ENCODE results near the gene ZNF841. TPM values are rescaled to one million over a fixed set of nuclear protein-coding genes. Genes with fewer than 3 reads are reported as not detected.

The ZNF841 gene
- total RNA-seq, 2 experiments from 2014 or later, result 20.0 TPM

GRCh38 chr19:52022193-52022592 lies 73.4 kb downstream of the ZNF841 start:
- POLR2A ChIA-PET, result interaction anchor here (0.6 to 1.5 kb wide), 3 partner anchors 9 to 1055 kb away, joined by 3 to 5 read pairs (median 3); partner anchors contain the start of gene ZNF615
- peaks cover 81% of the 10 kb centered on the region for H3K36me3 ChIP-seq (ENCODE audit: insufficient read depth, low read length)

GRCh38 chr19:52020506-52020905 lies 75.1 kb downstream of the ZNF841 start:
- DNase-seq (no peak), ATAC-seq (ENCODE audit: poor library complexity) (no peak)
- ChIA-PET POLR2A (interaction anchor here (1.4 to 1.5 kb wide), 2 partner anchors 12 to 28 kb away, joined by 5 to 8 read pairs; partner anchors contain the start of genes ZNF432 and ZNF615), CTCF (interaction anchor here (1.5 kb wide), 1 partner anchor 12 kb away, joined by 7 read pairs; the partner anchor contains the start of gene ZNF615)
- H3K4me3 Mint-ChIP-seq, result no peak overlapping the region
- H3K36me3 Mint-ChIP-seq (ENCODE audit: low read depth), result peaks cover 99% of the 10 kb centered on the region
- Histone ChIP-seq H3K4me1 (ENCODE audit: insufficient read depth, low read length) (no peaks in the 10 kb centered on the region), H3K27me3 (ENCODE audit: control insufficient read depth in 1 of 2, insufficient read depth in 2 of 2, low read length in 2 of 2) (no peaks in the 10 kb centered on the region), H3K4me3 (ENCODE audit: low read length) (no peak overlapping the region), H3K27ac (ENCODE audit: low read depth in 1 of 2, low read length in 2 of 2) (no peak overlapping the region), H3K9me3 (ENCODE audit: control insufficient read depth in 1 of 2, insufficient read depth in 1 of 2, low read length in 2 of 2) (peaks cover 46 to 95% of the 10 kb centered on the region in 2 experiments), H3K36me3 (ENCODE audit: insufficient read depth, low read length) (peaks cover 88% of the 10 kb centered on the region)
- no peaks in the 10 kb centered on the region for H3K27me3 Mint-ChIP-seq
- H3K4me1 Mint-ChIP-seq (ENCODE audit: low read depth), result peaks cover 6% of the 10 kb centered on the region
- H3K27ac Mint-ChIP-seq, result no peak overlapping the region
- H3K9me3 Mint-ChIP-seq, result peaks cover 25% of the 10 kb centered on the region
- intact Hi-C loops (cut with DNase I, micrococcal nuclease), result no loop called here
- no peak for TF ChIP-seq CTCF (IDR thresholded peaks at IDR 0.05)

More at GRCh38 chr19:52022193-52022592, 73.4 kb downstream of the ZNF841 start:
- H3K4me1 Mint-ChIP-seq (ENCODE audit: low read depth), result peaks cover 22% of the 10 kb centered on the region
- ATAC-seq (ENCODE audit: poor library complexity), result no peak
- Histone ChIP-seq H3K4me1 (ENCODE audit: insufficient read depth, low read length) (peaks cover 4% of the 10 kb centered on the region), H3K9me3 (ENCODE audit: control insufficient read depth in 1 of 2, insufficient read depth in 1 of 2, low read length in 2 of 2) (peaks cover 44 to 88% of the 10 kb centered on the region in 2 experiments), H3K27me3 (ENCODE audit: control insufficient read depth in 1 of 2, insufficient read depth in 2 of 2, low read length in 2 of 2) (no peaks in the 10 kb centered on the region), H3K4me3 (ENCODE audit: low read length) (no peak overlapping the region), H3K27ac (ENCODE audit: low read depth in 1 of 2, low read length in 2 of 2) (no peak overlapping the region)
- TF ChIP-seq CTCF (IDR thresholded peaks at IDR 0.05), result no peak
- no peaks in the 10 kb centered on the region for H3K27me3 Mint-ChIP-seq
- H3K9me3 Mint-ChIP-seq, result peaks cover 23% of the 10 kb centered on the region
- DNase-seq, result no peak
- H3K36me3 Mint-ChIP-seq (ENCODE audit: low read depth), result peaks cover 99% of the 10 kb centered on the region
- intact Hi-C loops (cut with DNase I, micrococcal nuclease), result no loop called here
- CTCF ChIA-PET, result no interaction called here
- no peak overlapping the region for H3K4me3 Mint-ChIP-seq
- H3K27ac Mint-ChIP-seq, result no peak overlapping the region

Other genes with a start within 250 kb of the ZNF841 start
- 10 to 100 TPM in 1 of 2 experiments, 1 to 10 TPM in 1; 8.0 to 10.3 TPM for gene ZNF577, start 207.8 kb downstream of the ZNF841 start, total RNA-seq
- 10 to 100 TPM; 13.0 to 13.2 TPM for gene ZNF649, start 190.7 kb downstream of the ZNF841 start, total RNA-seq
- gene ZNF613, start 168.3 kb downstream of the ZNF841 start, total RNA-seq, result 1 to 10 TPM in 1 of 2 experiments, under 1 TPM in 1; 0.67 to 1.3 TPM
- gene ZNF350, start 108.9 kb downstream of the ZNF841 start, total RNA-seq, result 10 to 100 TPM; 37.6 to 39.2 TPM
- 1 to 10 TPM; 8.9 to 9.2 TPM for gene ZNF615, start 87.6 kb downstream of the ZNF841 start, total RNA-seq
- 10 to 100 TPM in 1 of 2 experiments, 1 to 10 TPM in 1; 9.7 to 10.5 TPM for gene ZNF614, start 67.4 kb downstream of the ZNF841 start, total RNA-seq
- 10 to 100 TPM; 16.3 to 19.2 TPM for gene ZNF432, start 46.9 kb downstream of the ZNF841 start, total RNA-seq
- gene ZNF616, start 44.2 kb upstream of the ZNF841 start, total RNA-seq, result 1 to 10 TPM in 1 of 2 experiments, under 1 TPM in 1; 0.99 to 1.5 TPM
- gene ZNF836, start 75.9 kb upstream of the ZNF841 start, total RNA-seq, result 10 to 100 TPM; 24.1 to 26.2 TPM
- 100 to 1,000 TPM; 151 to 157 TPM for gene PPP2R1A, start 94.3 kb upstream of the ZNF841 start, total RNA-seq
- gene ZNF766, start 173.8 kb upstream of the ZNF841 start, total RNA-seq, result 10 to 100 TPM; 39.3 to 43.2 TPM
- 1 to 10 TPM; 4.8 to 5.3 TPM for gene ZNF480, start 201.4 kb upstream of the ZNF841 start, total RNA-seq
- gene ZNF610, start 240.5 kb upstream of the ZNF841 start, total RNA-seq, result under 1 TPM; 0.52 to 0.53 TPM